Heart left ventricle (tissue), 16 donors: ENCODE data around the gene MCF2L. TPM values are rescaled to one million over a fixed set of nuclear protein-coding genes. Genes with fewer than 3 reads are reported as not detected.

Source experiments
- ATAC-seq, 4 donors: fragments of 200-7000 bp; cut with Tn5 transposase; one replicate each; pipeline ENCODE4 v1.9.1; 2020 to 2022; ENCODE audit warnings: moderate library complexity in 4 of 4, mild to moderate bottlenecking in 3 of 4, moderate number of reproducible peaks in 1 of 4
- DNase-seq, 5 donors: peaks; one replicate each; pipeline ENCODE4 v3.0.0-alpha.2; 2020
- H3K27ac ChIP-seq, 12 donors: fragments of 200-600 bp; sonication (generic) in 4 of 12; one replicate each; pipeline versions ENCODE4 v1.5.0 to v1.8.0; 2016 to 2022; ENCODE audit warnings: mild to moderate bottlenecking in 2 of 12
- H3K27me3 ChIP-seq, 9 donors: fragments of 200-600 bp; sonication (generic) in 2 of 9; one replicate each; pipeline versions ENCODE4 v1.5.1 to v1.8.0; 2016 to 2022; ENCODE audit warnings: mild to moderate bottlenecking in 3 of 9
- H3K36me3 ChIP-seq, 9 donors: fragments of 200-600 bp; sonication (generic) in 2 of 9; one replicate each; pipeline versions ENCODE4 v1.5.0 to v1.8.0; 2018 to 2022; ENCODE audit warnings: mild to moderate bottlenecking in 2 of 9
- H3K4me1 ChIP-seq, 12 donors: fragments of 200-600 bp; sonication (generic) in 4 of 12; one replicate each; pipeline versions ENCODE4 v1.5.0 to v1.8.0; 2016 to 2022; ENCODE audit warnings: mild to moderate bottlenecking in 3 of 12
- H3K4me3 ChIP-seq, 12 donors: fragments of 200-600 bp; sonication (generic) in 4 of 12; one replicate each; pipeline versions ENCODE4 v1.5.0 to v1.8.0; 2017 to 2022; ENCODE audit warnings: mild to moderate bottlenecking in 9 of 12, moderate library complexity in 4 of 12
- H3K9me3 ChIP-seq, 12 donors: fragments of 200-600 bp; sonication (generic) in 4 of 12; one replicate each; pipeline versions ENCODE4 v1.5.0 to v1.8.0; 2016 to 2022; ENCODE audit warnings: mild to moderate bottlenecking in 1 of 12
- POLR2A ChIP-seq, 2 donors: fragments of 450-650 bp; IDR thresholded peaks; one replicate each; pipeline ENCODE4 v1.6.1; 2017; ENCODE audit warnings: antibody characterized with exemption in 2 of 2, mild to moderate bottlenecking in 2 of 2, moderate library complexity in 2 of 2
- WGBS, 4 donors: extraction: QIAGEN DNeasy Blood & Tissue Kit in 2 of 4; methylation state at CpG; one replicate each; pipeline versions ENCODE4 v1.1.5 to v1.1.7; 2013 to 2018; 5-methylcytosine and 5-hydroxymethylcytosine counted together
- intact Hi-C, 10 donors: fragments of 100-400 bp; cut with DNase I; formaldehyde crosslinking; loops; one replicate each; pipeline versions ENCODE4 v1.11.1 to v1.14.2; 2022
- polyA plus RNA-seq, 2 donors: library from polyadenylated mRNA; stranded (reverse); fragments of 200-250 nt; gene quantifications; one replicate each; pipeline ENCODE4 v1.2.3, GENCODE V29; 2013
- total RNA-seq, 9 donors: library from RNA; depleted of rRNA in 2 of 9; stranded (reverse); fragments of >200 nt in 2 of 9; fragmentation: NEBNext Ultra II Directional in 3 of 9; extraction: Animal tissue kit (Norgen Biotek cat#: 25700) in 3 of 9; gene quantifications; one replicate each; pipeline versions ENCODE4 v1.1.0 to v1.2.4, GENCODE V29; 2016 to 2023
- TF ChIP-seq, protein P1 (sequence below), 12 donors: fragments of 200-600 bp; sonication (generic) in 4 of 12; IDR thresholded peaks; one replicate each; pipeline versions ENCODE4 v1.5.0 to v1.8.0; 2018 to 2022; ENCODE audit warnings: antibody characterized with exemption in 12 of 12, mild to moderate bottlenecking in 5 of 12
- donor health status: ischemic (EF 13 %, LVEDD 7.1; RV severe dilation, severe dysfunction).
- donor health status: healthy with polysubstance abuse.
- donor health status: DM: no; HTN: yes; CAD: no.
- donor health status: DM: no; HTN: no; CAD: no.
- donor health status: ischemic (EF 25% LVEDD 6.9; RV normal size, moderate dysfunction).
- donor health status: ischemic (EF 25% LVEDD 5.7; RV mildly dilated, moderate dysfunction).
- donor health status: healthy.
- donor health status: DM: yes; HTN: yes; CAD: no.
- donor health status: ischemic (EF 35%, LVEDD 5.7; RV mildly dilated, moderate dysfunction).
- donor health status: nonischemic (EF 11% LVEDD 7.7; RV severe dilation, severe dysfunction).
- donor health status: DM: yes; HTN: yes; CAD: no.
- donor health status: PGD.
- donor health status: ischemic (EF 29% LVEDD 5.4; RV normal size, mild dysfunction).
- donor health status: nonischemic (EF 23%, LVEDD 6.1; RV moderate dilation, normal function).

Gene MCF2L
- total and polyA plus RNA-seq, 11 donors, result 26.0 to 61.0 (median 42.7) TPM

- H3K4me3 ChIP-seq, result no peak overlapping the region
- TF ChIP-seq POLR2A (IDR thresholded peaks at IDR 0.05), result no peak
- TF ChIP-seq, protein P1, sequence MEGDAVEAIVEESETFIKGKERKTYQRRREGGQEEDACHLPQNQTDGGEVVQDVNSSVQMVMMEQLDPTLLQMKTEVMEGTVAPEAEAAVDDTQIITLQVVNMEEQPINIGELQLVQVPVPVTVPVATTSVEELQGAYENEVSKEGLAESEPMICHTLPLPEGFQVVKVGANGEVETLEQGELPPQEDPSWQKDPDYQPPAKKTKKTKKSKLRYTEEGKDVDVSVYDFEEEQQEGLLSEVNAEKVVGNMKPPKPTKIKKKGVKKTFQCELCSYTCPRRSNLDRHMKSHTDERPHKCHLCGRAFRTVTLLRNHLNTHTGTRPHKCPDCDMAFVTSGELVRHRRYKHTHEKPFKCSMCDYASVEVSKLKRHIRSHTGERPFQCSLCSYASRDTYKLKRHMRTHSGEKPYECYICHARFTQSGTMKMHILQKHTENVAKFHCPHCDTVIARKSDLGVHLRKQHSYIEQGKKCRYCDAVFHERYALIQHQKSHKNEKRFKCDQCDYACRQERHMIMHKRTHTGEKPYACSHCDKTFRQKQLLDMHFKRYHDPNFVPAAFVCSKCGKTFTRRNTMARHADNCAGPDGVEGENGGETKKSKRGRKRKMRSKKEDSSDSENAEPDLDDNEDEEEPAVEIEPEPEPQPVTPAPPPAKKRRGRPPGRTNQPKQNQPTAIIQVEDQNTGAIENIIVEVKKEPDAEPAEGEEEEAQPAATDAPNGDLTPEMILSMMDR (IDR thresholded peaks at IDR 0.05), result no peak
- no peaks in the 10 kb centered on the region for H3K9me3 ChIP-seq
- H3K27ac ChIP-seq, result no peak overlapping the region
- WGBS, 4 donors, result 87 to 91% (median 89%) methylated on average over 14 of the region's 14 CpGs
- ATAC-seq, result no peak
- peak in 1 of 5 donors; percentile 10 for DNase-seq
- H3K27me3 ChIP-seq, result no peaks in the 10 kb centered on the region
- intact Hi-C loops, result no loop called here
- H3K4me1 ChIP-seq, result peaks cover 0 to 30% (median 10%) of the 10 kb centered on the region in 12 donors
- peaks cover 0 to 18% (median 4%) of the 10 kb centered on the region in 9 donors for H3K36me3 ChIP-seq
Observed at GRCh38 chr13:113043931-113044330, 74.9 kb downstream of the MCF2L start.

- Histone ChIP-seq H3K27me3 (no peaks in the 10 kb centered on the region), H3K27ac (peak overlapping the region in 2 of 12 donors; percentile 8 to 41), H3K4me3 (no peak overlapping the region), H3K4me1 (peaks cover 0 to 36% (median 13%) of the 10 kb centered on the region in 12 donors), H3K9me3 (no peaks in the 10 kb centered on the region), H3K36me3 (peaks cover 0 to 18% (median 4%) of the 10 kb centered on the region in 9 donors)
- TF ChIP-seq, protein P1 (IDR thresholded peaks at IDR 0.05), result no peak
- no peak for TF ChIP-seq POLR2A (IDR thresholded peaks at IDR 0.05)
- ATAC-seq (no peak), DNase-seq (peak in 2 of 5 donors; percentile 17 to 23)
- 84 to 89% (median 87%) methylated on average over 26 to 27 of the region's 27 CpGs for WGBS, 4 donors
- intact Hi-C loops, result no loop called here
Observed at GRCh38 chr13:113044391-113045114, 75.5 kb downstream of the MCF2L start.

DNA sequence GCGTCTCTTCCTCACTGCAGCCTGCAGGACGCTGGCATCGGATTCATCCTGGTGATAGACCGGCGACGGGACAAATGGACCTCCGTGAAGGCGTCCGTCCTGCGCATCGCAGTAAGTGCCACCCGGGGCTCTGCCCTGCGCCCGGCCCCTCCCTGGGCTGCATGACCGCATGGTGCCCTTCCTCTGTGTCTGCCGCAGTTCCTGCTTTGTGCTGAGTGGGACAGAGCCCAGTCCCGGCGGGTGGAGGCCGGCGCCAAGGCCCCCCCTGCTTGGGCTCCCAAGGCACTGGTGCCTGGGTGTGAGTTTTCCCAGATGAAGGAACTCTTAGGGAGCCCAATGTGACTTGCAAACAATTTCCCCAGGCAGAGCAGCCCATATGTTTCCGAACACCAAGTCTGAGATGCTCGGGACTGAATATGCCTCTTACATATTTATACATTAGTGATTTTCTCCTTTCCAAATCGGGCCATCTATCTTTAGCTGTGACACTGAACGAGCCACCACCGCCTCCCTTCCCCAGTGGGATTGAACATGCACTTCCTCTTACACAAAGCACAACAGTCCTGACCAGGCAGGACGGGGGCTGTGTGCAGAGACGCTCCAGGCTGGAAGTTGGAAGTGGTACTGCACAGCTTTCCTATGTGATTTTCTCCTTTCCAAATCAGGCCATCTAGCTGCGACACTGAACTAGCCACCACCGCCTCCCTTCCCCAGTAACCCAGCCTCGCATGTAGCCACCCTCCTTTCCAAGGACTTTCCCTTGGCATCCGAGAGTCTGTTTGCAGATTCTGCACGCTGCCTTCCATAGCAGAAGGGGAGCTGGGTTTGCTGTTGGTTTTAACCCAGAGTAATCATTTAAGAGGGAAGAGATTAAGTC is 76.5 kb downstream of the MCF2L start:
- Histone ChIP-seq H3K4me1 (peaks cover 0 to 45% (median 18%) of the 10 kb centered on the region in 12 donors), H3K27me3 (no peaks in the 10 kb centered on the region), H3K4me3 (no peak overlapping the region), H3K9me3 (no peaks in the 10 kb centered on the region), H3K36me3 (peaks cover 0 to 18% (median 4%) of the 10 kb centered on the region in 9 donors), H3K27ac (peak overlapping the region in 3 of 12 donors; percentile 2 to 41 (median 8))
- WGBS, 4 donors, result 52 to 76% (median 63%) methylated on average over 15 to 32 of the region's 32 CpGs
- intact Hi-C loops, result no loop called here
- DNase-seq (peak in 3 of 5 donors; percentile 37 to 71 (median 58)), ATAC-seq (peak; percentile 7 to 46 (median 36))
- no peak for TF ChIP-seq POLR2A (IDR thresholded peaks at IDR 0.05)
- TF ChIP-seq, protein P1 (IDR thresholded peaks at IDR 0.05), result no peak
